Putamen (tissue), 1 donor: ENCODE measurements around the gene ATP6V0A1.

Experiments used
- DNase-seq: peaks from one replicate; pipeline ENCODE4 v3.0.0-alpha.2; 2016; ENCODE audit warnings: low spot score

Gene ATP6V0A1

GRCh38 chr17:42562388-42563142 is 103.9 kb downstream of the ATP6V0A1 start:
- DNase-seq = no peak

- DNase-seq = no peak
These were observed 104.4 kb downstream of the ATP6V0A1 start for GRCh38 chr17:42563143-42563509.

- no peak for DNase-seq
These were observed 104.9 kb downstream of the ATP6V0A1 start for GRCh38 chr17:42563543-42563942.

- DNase-seq = no peak
These were observed 105.3 kb downstream of the ATP6V0A1 start for GRCh38 chr17:42563950-42564349.

- no peak for DNase-seq
These were observed 106.3 kb downstream of the ATP6V0A1 start for GRCh38 chr17:42564815-42565522.

GRCh38 chr17:42565523-42566214 is 107.0 kb downstream of the ATP6V0A1 start:
- DNase-seq = no peak

GRCh38 chr17:42566215-42566882 is 107.7 kb downstream of the ATP6V0A1 start:
- no peak for DNase-seq

GRCh38 chr17:42566883-42567573 is 108.3 kb downstream of the ATP6V0A1 start, which contains the start of gene MLX:
MLX (plus strand) TSS chr17:42567100; CDS start chr17:42567125, 25 bp downstream.
- peak; percentile 92 for DNase-seq

GRCh38 chr17:42568341-42569111 is 109.8 kb downstream of the ATP6V0A1 start:
- DNase-seq = no peak

GRCh38 chr17:42571435-42572225 is 113.0 kb downstream of the ATP6V0A1 start:
- DNase-seq = no peak
